ENCODE results near the gene ALDH1B1. TPM values are rescaled to one million over a fixed set of nuclear protein-coding genes. Genes with fewer than 3 reads are reported as not detected.

Gene ALDH1B1
- total RNA-seq (6.7 TPM), polyA plus RNA-seq (15.0 TPM)
- long read RNA-seq, donor 1 = 0 reads
- long read RNA-seq, donor 2 = 0 reads
- long read RNA-seq, donor 3, partial matches to known transcripts = 0 of 4 reads
- long read RNA-seq, donor 3, other reads (novel, unspliced or antisense) = 0 of 4 reads
- long read RNA-seq, donor 4 = 0 reads
- long read RNA-seq, donor 5, partial matches to known transcripts = 18 of 22 reads
- long read RNA-seq, donor 5, other reads (novel, unspliced or antisense) = 0 of 22 reads
- long read RNA-seq, donor 6, partial matches to known transcripts = 0 of 3 reads
- long read RNA-seq, donor 6, other reads (novel, unspliced or antisense) = 0 of 3 reads
- long read RNA-seq, donor 7, partial matches to known transcripts = 0 of 2 reads
- long read RNA-seq, donor 7, other reads (novel, unspliced or antisense) = 0 of 2 reads
- long read RNA-seq, donor 8, partial matches to known transcripts = 0 of 1 reads
- long read RNA-seq, donor 8, other reads (novel, unspliced or antisense) = 0 of 1 reads
- long read RNA-seq, donor 9 = 0 reads
- long read RNA-seq, donor 10, transcript ALDH1B1-201 (2 exons, 3,066 nt) = major isoform, 6 of 6 reads
- long read RNA-seq, donor 10, partial matches to known transcripts = 0 of 6 reads
- long read RNA-seq, donor 10, other reads (novel, unspliced or antisense) = 0 of 6 reads

DNA sequence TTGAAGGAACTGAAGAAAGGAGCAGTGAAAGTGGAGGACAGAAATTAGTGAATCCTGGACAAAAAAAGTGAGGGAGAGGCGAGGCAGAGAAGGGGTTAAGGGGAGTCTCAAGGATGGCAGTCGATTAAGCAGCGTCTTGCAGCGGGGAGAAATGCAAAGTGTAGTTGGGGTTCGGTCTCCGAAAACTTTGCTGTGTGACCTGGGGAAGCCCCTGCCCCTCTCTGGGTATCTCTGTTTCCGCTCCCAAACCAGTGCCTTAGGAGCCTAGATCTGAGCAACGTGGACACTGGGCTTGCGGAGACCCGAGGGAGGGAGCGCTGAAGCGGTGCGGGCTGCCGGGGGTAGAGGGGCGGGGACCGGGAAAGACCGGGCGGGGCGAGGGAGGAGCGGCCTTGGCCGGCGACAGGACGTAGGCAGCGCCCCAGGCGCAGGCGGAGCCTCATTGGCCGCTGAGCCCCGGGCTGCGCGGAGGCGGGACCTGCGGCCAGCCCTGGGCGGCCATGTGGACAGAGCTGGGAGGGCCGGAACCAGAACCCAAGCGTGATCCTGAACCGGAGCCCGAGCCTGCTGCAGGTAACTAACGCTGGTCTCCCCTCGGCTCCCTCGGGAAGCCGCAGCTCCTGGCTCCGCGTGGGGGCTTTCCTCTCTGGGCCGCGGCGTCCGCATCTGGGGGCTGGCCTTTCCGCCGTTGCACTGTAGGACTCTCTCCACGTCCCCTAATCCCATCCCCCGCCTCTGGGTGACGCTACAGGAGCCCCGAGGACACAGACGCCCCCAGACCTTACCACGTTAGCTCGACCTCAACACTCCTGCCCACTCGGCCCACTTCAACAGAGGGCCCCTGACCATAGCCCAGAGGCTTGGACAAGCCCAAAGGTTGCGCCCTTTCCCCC, at the start of gene ALDH1B1:
Gene ALDH1B1 (plus strand): TSS at position 468 of the 893 bp plus-strand sequence. CDS start 3,047 bp downstream, outside the sequence.
- no peaks in the 10 kb centered on the region for H3K9me3 ChIP-seq (ENCODE audit: control insufficient read depth in 2 of 2, insufficient read depth in 1 of 2, low read length in 1 of 2)
- peaks cover 4% of the 10 kb centered on the region in 2 donors for H3K4me1 ChIP-seq (ENCODE audit: control insufficient read depth in 2 of 2, insufficient read depth in 2 of 2, low read length in 2 of 2)
- peak within 1 kb of the TSS; percentile 49 to 55 for H3K4me3 ChIP-seq (ENCODE audit: low read length in 2 of 2)
- no peaks in the 10 kb centered on the region for H3K36me3 ChIP-seq (ENCODE audit: control insufficient read depth in 2 of 2, insufficient read depth in 2 of 2, low read length in 1 of 2)
- H3K27ac ChIP-seq (ENCODE audit: low read depth in 1 of 2, low read length in 1 of 2) = peak within 1 kb of the TSS; percentile 61 to 64
- H3K27me3 ChIP-seq (ENCODE audit: control insufficient read depth in 2 of 2, insufficient read depth in 1 of 2, low read length in 1 of 2) = peaks cover 0 to 31% of the 10 kb centered on the region in 2 donors
- 1% methylated on average over 58 of the region's 58 CpGs for WGBS
- peak in 7 of 9 donors; percentile 4 to 57 (median 26) for DNase-seq (ENCODE audit: low read depth in 6 of 9, low spot score in 9 of 9)

GRCh38 chr9:38343037-38343436, 49.5 kb upstream of the ALDH1B1 start:
- H3K9me3 ChIP-seq (ENCODE audit: control insufficient read depth in 2 of 2, insufficient read depth in 1 of 2, low read length in 1 of 2) = no peaks in the 10 kb centered on the region
- WGBS = 97% methylated on average over 3 of the region's 3 CpGs
- H3K27ac ChIP-seq (ENCODE audit: low read depth in 1 of 2, low read length in 1 of 2) = no peak overlapping the region
- no peaks in the 10 kb centered on the region for H3K27me3 ChIP-seq (ENCODE audit: control insufficient read depth in 2 of 2, insufficient read depth in 1 of 2, low read length in 1 of 2)
- H3K4me3 ChIP-seq (ENCODE audit: low read length in 2 of 2) = no peak overlapping the region
- H3K4me1 ChIP-seq (ENCODE audit: control insufficient read depth in 2 of 2, insufficient read depth in 2 of 2, low read length in 2 of 2) = no peaks in the 10 kb centered on the region
- H3K36me3 ChIP-seq (ENCODE audit: control insufficient read depth in 2 of 2, insufficient read depth in 2 of 2, low read length in 1 of 2) = no peaks in the 10 kb centered on the region
- DNase-seq (ENCODE audit: low read depth in 6 of 9, low spot score in 9 of 9) = no peak

- no peaks in the 10 kb centered on the region for H3K27me3 ChIP-seq (ENCODE audit: control insufficient read depth in 2 of 2, insufficient read depth in 1 of 2, low read length in 1 of 2)
- no peaks in the 10 kb centered on the region for H3K9me3 ChIP-seq (ENCODE audit: control insufficient read depth in 2 of 2, insufficient read depth in 1 of 2, low read length in 1 of 2)
- no peaks in the 10 kb centered on the region for H3K4me1 ChIP-seq (ENCODE audit: control insufficient read depth in 2 of 2, insufficient read depth in 2 of 2, low read length in 2 of 2)
- DNase-seq (ENCODE audit: low read depth in 6 of 9, low spot score in 9 of 9) = no peak
- H3K27ac ChIP-seq (ENCODE audit: low read depth in 1 of 2, low read length in 1 of 2) = no peak overlapping the region
- no peak overlapping the region for H3K4me3 ChIP-seq (ENCODE audit: low read length in 2 of 2)
- no peaks in the 10 kb centered on the region for H3K36me3 ChIP-seq (ENCODE audit: control insufficient read depth in 2 of 2, insufficient read depth in 2 of 2, low read length in 1 of 2)
- WGBS = 96% methylated on average over 6 of the region's 6 CpGs
Observed at GRCh38 chr9:38343552-38343951, 49.0 kb upstream of the ALDH1B1 start.

- H3K36me3 ChIP-seq (ENCODE audit: control insufficient read depth in 2 of 2, insufficient read depth in 2 of 2, low read length in 1 of 2) = no peaks in the 10 kb centered on the region
- H3K4me3 ChIP-seq (ENCODE audit: low read length in 2 of 2) = no peak overlapping the region
- no peaks in the 10 kb centered on the region for H3K9me3 ChIP-seq (ENCODE audit: control insufficient read depth in 2 of 2, insufficient read depth in 1 of 2, low read length in 1 of 2)
- no peaks in the 10 kb centered on the region for H3K27me3 ChIP-seq (ENCODE audit: control insufficient read depth in 2 of 2, insufficient read depth in 1 of 2, low read length in 1 of 2)
- DNase-seq (ENCODE audit: low read depth in 6 of 9, low spot score in 9 of 9) = no peak
- H3K4me1 ChIP-seq (ENCODE audit: control insufficient read depth in 2 of 2, insufficient read depth in 2 of 2, low read length in 2 of 2) = no peaks in the 10 kb centered on the region
- H3K27ac ChIP-seq (ENCODE audit: low read depth in 1 of 2, low read length in 1 of 2) = no peak overlapping the region
- WGBS = 80% methylated on average over 7 of the region's 7 CpGs
Observed at GRCh38 chr9:38344566-38345324, 47.8 kb upstream of the ALDH1B1 start.

DNA sequence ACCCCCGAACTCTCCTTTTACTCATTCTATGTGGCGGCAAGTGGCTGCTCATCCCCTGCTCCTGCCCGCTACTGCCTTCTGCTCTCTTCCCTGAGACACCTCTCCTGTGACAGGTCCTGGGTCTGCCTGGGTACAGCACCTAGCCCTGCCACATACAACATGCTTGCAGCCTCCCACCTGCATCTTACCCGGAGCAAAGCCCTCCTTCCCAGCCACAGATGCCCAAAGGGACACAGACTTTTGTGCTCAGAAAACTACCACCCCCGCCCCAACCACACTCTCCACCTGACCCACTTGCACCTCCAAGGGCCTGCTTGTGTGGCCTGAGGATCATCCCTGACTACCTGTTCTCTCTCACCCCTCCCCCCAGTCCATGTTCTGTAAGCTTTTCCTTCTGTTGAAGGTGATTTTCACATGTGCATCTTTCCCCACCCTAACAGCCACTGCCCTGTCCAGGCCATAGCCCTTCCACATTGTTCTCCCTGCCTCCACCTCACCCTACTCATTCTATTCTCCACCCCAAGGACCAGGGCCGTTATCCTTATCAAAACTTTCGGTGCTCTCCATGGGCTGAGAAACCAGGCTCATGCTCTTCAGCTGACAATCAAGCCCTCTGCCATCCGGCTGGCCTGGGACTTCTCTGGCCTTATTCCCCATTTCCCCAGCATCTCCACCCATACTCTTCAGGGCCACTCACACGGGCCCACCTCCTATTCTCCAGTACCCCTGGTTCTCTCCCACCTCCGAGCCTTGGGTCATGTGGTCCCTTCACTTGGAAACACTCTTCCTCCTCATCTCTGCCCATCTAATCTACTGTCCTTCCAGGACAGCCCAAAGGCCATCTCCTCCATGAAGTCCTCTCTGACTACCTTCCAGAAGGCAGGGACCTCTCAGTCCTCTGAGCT, 46.4 kb upstream of the ALDH1B1 start:
- no peak for DNase-seq (ENCODE audit: low read depth in 6 of 9, low spot score in 9 of 9)
- no peaks in the 10 kb centered on the region for H3K27me3 ChIP-seq (ENCODE audit: control insufficient read depth in 2 of 2, insufficient read depth in 1 of 2, low read length in 1 of 2)
- H3K4me3 ChIP-seq (ENCODE audit: low read length in 2 of 2) = no peak overlapping the region
- H3K4me1 ChIP-seq (ENCODE audit: control insufficient read depth in 2 of 2, insufficient read depth in 2 of 2, low read length in 2 of 2) = no peaks in the 10 kb centered on the region
- no peaks in the 10 kb centered on the region for H3K36me3 ChIP-seq (ENCODE audit: control insufficient read depth in 2 of 2, insufficient read depth in 2 of 2, low read length in 1 of 2)
- WGBS = 96% methylated on average over 10 of the region's 10 CpGs
- H3K9me3 ChIP-seq (ENCODE audit: control insufficient read depth in 2 of 2, insufficient read depth in 1 of 2, low read length in 1 of 2) = no peaks in the 10 kb centered on the region
- H3K27ac ChIP-seq (ENCODE audit: low read depth in 1 of 2, low read length in 1 of 2) = no peak overlapping the region

GRCh38 chr9:38346811-38347210, 45.7 kb upstream of the ALDH1B1 start:
- H3K27me3 ChIP-seq (ENCODE audit: control insufficient read depth in 2 of 2, insufficient read depth in 1 of 2, low read length in 1 of 2) = no peaks in the 10 kb centered on the region
- no peak for DNase-seq (ENCODE audit: low read depth in 6 of 9, low spot score in 9 of 9)
- WGBS = 94% methylated on average over 7 of the region's 7 CpGs
- no peaks in the 10 kb centered on the region for H3K9me3 ChIP-seq (ENCODE audit: control insufficient read depth in 2 of 2, insufficient read depth in 1 of 2, low read length in 1 of 2)
- H3K36me3 ChIP-seq (ENCODE audit: control insufficient read depth in 2 of 2, insufficient read depth in 2 of 2, low read length in 1 of 2) = no peaks in the 10 kb centered on the region
- H3K4me1 ChIP-seq (ENCODE audit: control insufficient read depth in 2 of 2, insufficient read depth in 2 of 2, low read length in 2 of 2) = no peaks in the 10 kb centered on the region
- no peak overlapping the region for H3K4me3 ChIP-seq (ENCODE audit: low read length in 2 of 2)
- no peak overlapping the region for H3K27ac ChIP-seq (ENCODE audit: low read depth in 1 of 2, low read length in 1 of 2)

DNA sequence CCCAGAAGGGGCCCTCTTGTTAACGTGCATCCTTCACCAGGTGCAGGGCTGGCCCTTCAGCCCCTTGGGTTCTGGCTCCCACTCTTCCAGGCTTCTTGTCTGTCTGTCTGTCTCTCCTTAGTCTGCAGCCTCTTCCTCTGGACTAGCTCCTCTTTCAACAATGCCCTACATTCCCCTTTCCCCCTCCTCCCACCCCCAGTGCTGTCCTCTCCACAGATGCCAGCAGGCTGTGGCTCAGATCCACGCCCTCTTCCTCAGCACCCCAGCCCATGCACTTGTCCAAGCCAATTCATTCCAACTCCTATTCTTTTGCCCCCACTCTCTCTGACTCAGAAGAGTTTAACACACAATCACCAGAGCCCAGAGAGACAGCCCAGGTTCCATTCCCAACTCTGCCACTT, 45.2 kb upstream of the ALDH1B1 start:
- Histone ChIP-seq H3K27me3 (ENCODE audit: control insufficient read depth in 2 of 2, insufficient read depth in 1 of 2, low read length in 1 of 2) (no peaks in the 10 kb centered on the region), H3K9me3 (ENCODE audit: control insufficient read depth in 2 of 2, insufficient read depth in 1 of 2, low read length in 1 of 2) (no peaks in the 10 kb centered on the region), H3K36me3 (ENCODE audit: control insufficient read depth in 2 of 2, insufficient read depth in 2 of 2, low read length in 1 of 2) (no peaks in the 10 kb centered on the region), H3K4me1 (ENCODE audit: control insufficient read depth in 2 of 2, insufficient read depth in 2 of 2, low read length in 2 of 2) (no peaks in the 10 kb centered on the region), H3K27ac (ENCODE audit: low read depth in 1 of 2, low read length in 1 of 2) (no peak overlapping the region), H3K4me3 (ENCODE audit: low read length in 2 of 2) (no peak overlapping the region)
- 92% methylated on average over 2 of the region's 2 CpGs for WGBS
- no peak for DNase-seq (ENCODE audit: low read depth in 6 of 9, low spot score in 9 of 9)

GRCh38 chr9:38347946-38348345, 44.6 kb upstream of the ALDH1B1 start:
- Histone ChIP-seq H3K9me3 (ENCODE audit: control insufficient read depth in 2 of 2, insufficient read depth in 1 of 2, low read length in 1 of 2) (no peaks in the 10 kb centered on the region), H3K4me1 (ENCODE audit: control insufficient read depth in 2 of 2, insufficient read depth in 2 of 2, low read length in 2 of 2) (no peaks in the 10 kb centered on the region), H3K4me3 (ENCODE audit: low read length in 2 of 2) (no peak overlapping the region), H3K27ac (ENCODE audit: low read depth in 1 of 2, low read length in 1 of 2) (no peak overlapping the region), H3K27me3 (ENCODE audit: control insufficient read depth in 2 of 2, insufficient read depth in 1 of 2, low read length in 1 of 2) (no peaks in the 10 kb centered on the region), H3K36me3 (ENCODE audit: control insufficient read depth in 2 of 2, insufficient read depth in 2 of 2, low read length in 1 of 2) (no peaks in the 10 kb centered on the region)
- WGBS = 96% methylated on average over 3 of the region's 3 CpGs
- DNase-seq (ENCODE audit: low read depth in 6 of 9, low spot score in 9 of 9) = no peak
